GM23338 (cell line): ENCODE measurements around the gene GALNT1. TPM values are rescaled to one million over a fixed set of nuclear protein-coding genes. Genes with fewer than 3 reads are reported as not detected.

ENCODE experiments used
- ATAC-seq: fragments of 200-7000 bp; cut with Tn5 transposase; 3 replicates; pipeline ENCODE4 v1.9.1; 2020
- DNase-seq: peaks from one replicate; pipeline ENCODE4 v3.0.0-alpha.2; 2015; ENCODE audit warnings: low spot score
- H2AFZ ChIP-seq: fragments of 200-600 bp; sonication (generic); 2 replicates; pipeline ENCODE4 v1.8.0; 2016; ENCODE audit warnings: antibody characterized with exemption, mild to moderate bottlenecking, moderate library complexity
- H3F3A ChIP-seq: fragments of 200-600 bp; sonication (generic); replicated peaks from 2 replicates; pipeline ENCODE4 v1.8.0; 2017; ENCODE audit warnings: antibody characterized with exemption, mixed run types, low read depth
- H3K27ac ChIP-seq: fragments of 200-600 bp; sonication (generic); 2 replicates; pipeline ENCODE4 v1.6.1; 2016; ENCODE audit warnings: low read depth
- H3K27me3 ChIP-seq: fragments of 200-600 bp; sonication (generic); 2 replicates; pipeline ENCODE4 v1.8.0; 2016; ENCODE audit warnings: mild to moderate bottlenecking, mixed run types, moderate library complexity; ENCODE audit not compliant: insufficient read depth
- H3K36me3 ChIP-seq: fragments of 200-600 bp; sonication (generic); 2 replicates; pipeline ENCODE4 v1.8.0; 2016; ENCODE audit warnings: mild to moderate bottlenecking; ENCODE audit not compliant: insufficient read depth
- H3K4me1 ChIP-seq: fragments of 200-600 bp; sonication (generic); 2 replicates; pipeline ENCODE4 v1.8.0; 2016; ENCODE audit warnings: mild to moderate bottlenecking, moderate library complexity; ENCODE audit not compliant: insufficient read depth
- H3K4me2 ChIP-seq: fragments of 200-600 bp; sonication (generic); 2 replicates; pipeline ENCODE4 v1.7.1; 2017; ENCODE audit warnings: mixed run types
- H3K4me3 ChIP-seq: fragments of 200-600 bp; sonication (generic); 2 replicates; pipeline ENCODE4 v1.6.1; 2016; ENCODE audit warnings: mixed run types
- H3K79me2 ChIP-seq: fragments of 200-600 bp; sonication (generic); replicated peaks from 2 replicates; pipeline ENCODE4 v1.8.0; 2017; ENCODE audit warnings: mild to moderate bottlenecking; ENCODE audit not compliant: insufficient read depth
- H3K9me2 ChIP-seq: fragments of 200-600 bp; sonication (generic); 2 replicates; pipeline ENCODE4 v1.8.0; 2017; ENCODE audit not compliant: insufficient read depth
- H4K20me1 ChIP-seq: fragments of 200-600 bp; sonication (generic); replicated peaks from 2 replicates; pipeline ENCODE4 v1.8.0; 2017; ENCODE audit warnings: mild to moderate bottlenecking; ENCODE audit not compliant: insufficient read depth
- H3K27ac Mint-ChIP-seq: 2 replicates; pipeline ENCODE4 v1.8.0; 2020; ENCODE audit warnings: inconsistent platforms, mild to moderate bottlenecking, moderate library complexity, mixed read lengths
- H3K27me3 Mint-ChIP-seq: 3 replicates; pipeline ENCODE4 v1.8.0; 2022; ENCODE audit warnings: low read depth, mild to moderate bottlenecking, moderate library complexity, mixed read lengths, inconsistent platforms; ENCODE audit not compliant: insufficient read depth, poor library complexity
- H3K36me3 Mint-ChIP-seq: 3 replicates; pipeline ENCODE4 v1.8.0; 2021; ENCODE audit warnings: low read depth, mild to moderate bottlenecking, inconsistent platforms, moderate library complexity, mixed read lengths
- H3K4me1 Mint-ChIP-seq: 3 replicates; pipeline ENCODE4 v1.8.0; 2020; ENCODE audit warnings: mild to moderate bottlenecking, inconsistent platforms, mixed read lengths
- H3K4me3 Mint-ChIP-seq: 3 replicates; pipeline ENCODE4 v1.8.0; 2021; ENCODE audit warnings: moderate library complexity, mild to moderate bottlenecking, inconsistent platforms, mixed read lengths
- H3K9me3 Mint-ChIP-seq: 3 replicates; pipeline ENCODE4 v1.8.0; 2020; ENCODE audit warnings: moderate library complexity, mild to moderate bottlenecking, inconsistent platforms, mixed read lengths
- EZH2 ChIP-seq: fragments of 200-600 bp; sonication (generic); IDR thresholded peaks from one replicate; pipeline ENCODE4 v1.8.0; 2017; ENCODE audit warnings: antibody characterized with exemption, mild to moderate bottlenecking, low read depth; ENCODE audit not compliant: unreplicated experiment
- EZH2phosphoT487 ChIP-seq: fragments of 200-600 bp; sonication (generic); IDR thresholded peaks from one replicate; pipeline ENCODE4 v1.8.1; 2018; ENCODE audit warnings: antibody characterized with exemption; ENCODE audit not compliant: unreplicated experiment
- JUNB ChIP-seq: IDR thresholded peaks from one replicate; pipeline ENCODE4 v1.6.1; 2016; ENCODE audit warnings: antibody characterized with exemption; ENCODE audit not compliant: unreplicated experiment
- NANOG ChIP-seq: IDR thresholded peaks from 2 replicates; pipeline ENCODE4 v1.6.1; 2016; ENCODE audit warnings: antibody characterized with exemption, borderline replicate concordance
- POLR2AphosphoS5 ChIP-seq: IDR thresholded peaks from 2 replicates; pipeline ENCODE4 v1.6.1; 2016; ENCODE audit warnings: antibody characterized with exemption, low read depth
- REST ChIP-seq: IDR thresholded peaks from one replicate; pipeline ENCODE4 v1.6.1; 2018; ENCODE audit warnings: antibody characterized with exemption; ENCODE audit not compliant: unreplicated experiment
- STAT1 ChIP-seq: IDR thresholded peaks from one replicate; pipeline ENCODE4 v1.6.1; 2016; ENCODE audit warnings: antibody characterized with exemption; ENCODE audit not compliant: unreplicated experiment
- ZNF114 ChIP-seq: fragments of 250-450 bp; sonication (Bioruptor Pico); IDR thresholded peaks from 2 replicates; pipeline ENCODE4 v1.5.0; 2020; ENCODE audit warnings: mild to moderate bottlenecking, moderate library complexity
- ZNF331 ChIP-seq: fragments of 250-450 bp; sonication (Bioruptor Pico); IDR thresholded peaks from 2 replicates; pipeline ENCODE4 v1.5.0; 2020; ENCODE audit warnings: low read depth, mild to moderate bottlenecking, moderate library complexity
- polyA plus RNA-seq: library from polyadenylated mRNA; unstranded; fragments of >200 nt; fragmentation: Nextera tagmentation; extraction: Ambion mirVana; gene quantifications from 2 replicates; pipeline ENCODE4 v1.2.1, GENCODE V29; 2016
- total RNA-seq: library from RNA; depleted of rRNA; stranded (reverse); fragments of >200 nt; shearing (Covaris generic); gene quantifications from 2 replicates; pipeline ENCODE4 v1.2.3, GENCODE V29; 2014
- TF ChIP-seq, protein P1 (sequence below): IDR thresholded peaks from 2 replicates; pipeline ENCODE4 v1.6.1; 2016; ENCODE audit warnings: antibody characterized with exemption
- TF ChIP-seq, protein P2 (sequence below): fragments of 250-450 bp; sonication (Bioruptor Pico); IDR thresholded peaks from 2 replicates; pipeline ENCODE4 v1.5.0; 2020; ENCODE audit warnings: mild to moderate bottlenecking, moderate library complexity

Gene GALNT1
- total and polyA plus RNA-seq, 2 experiments from 2014 or later = 37.4 to 60.8 TPM

DNA sequence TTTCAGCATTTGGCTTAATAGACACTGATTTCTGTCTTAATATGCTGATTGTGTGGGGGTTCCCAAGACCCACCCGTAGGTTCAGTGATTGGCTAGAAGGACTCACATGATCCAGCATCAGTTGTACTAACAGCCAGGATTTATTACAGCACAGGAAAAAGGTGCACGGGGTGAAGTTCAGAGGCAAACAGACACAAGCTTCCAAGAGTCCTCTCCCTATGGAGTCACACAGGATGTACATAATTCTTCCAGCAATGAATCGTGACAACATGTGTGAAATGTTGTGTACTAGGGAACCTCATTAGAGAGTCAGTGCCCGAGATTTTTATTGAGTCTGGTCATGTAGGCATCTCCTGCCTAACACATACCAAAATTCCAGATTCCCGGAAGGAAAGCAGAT, 52.8 kb downstream of the GALNT1 start:
- H3K9me3 Mint-ChIP-seq = peaks cover 11% of the 10 kb centered on the region
- no peak overlapping the region for H3K27ac ChIP-seq

DNA sequence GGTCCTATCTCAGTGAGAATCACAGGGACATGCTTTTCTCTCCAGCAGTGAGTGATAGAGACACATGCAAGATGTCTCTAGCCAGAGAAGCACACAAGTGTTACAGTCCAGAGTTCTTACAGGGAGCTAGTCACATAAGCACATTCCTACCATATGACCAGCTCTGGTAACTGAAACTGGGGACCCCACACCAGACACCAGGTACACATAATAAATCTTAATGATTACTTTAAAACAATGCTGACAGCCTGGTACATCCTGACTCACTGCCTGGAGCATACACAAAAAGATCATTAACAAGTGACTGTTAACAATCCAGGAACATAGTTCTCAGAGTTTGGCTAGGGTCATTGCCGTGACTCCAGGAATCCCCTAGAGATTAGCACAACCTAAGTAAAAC, 53.6 kb downstream of the GALNT1 start:
- ATAC-seq = no peak
- H3K27me3 Mint-ChIP-seq = no peaks in the 10 kb centered on the region
- TF ChIP-seq NANOG = no peak
- TF ChIP-seq ZNF114 = no peak
- TF ChIP-seq, protein P1, sequence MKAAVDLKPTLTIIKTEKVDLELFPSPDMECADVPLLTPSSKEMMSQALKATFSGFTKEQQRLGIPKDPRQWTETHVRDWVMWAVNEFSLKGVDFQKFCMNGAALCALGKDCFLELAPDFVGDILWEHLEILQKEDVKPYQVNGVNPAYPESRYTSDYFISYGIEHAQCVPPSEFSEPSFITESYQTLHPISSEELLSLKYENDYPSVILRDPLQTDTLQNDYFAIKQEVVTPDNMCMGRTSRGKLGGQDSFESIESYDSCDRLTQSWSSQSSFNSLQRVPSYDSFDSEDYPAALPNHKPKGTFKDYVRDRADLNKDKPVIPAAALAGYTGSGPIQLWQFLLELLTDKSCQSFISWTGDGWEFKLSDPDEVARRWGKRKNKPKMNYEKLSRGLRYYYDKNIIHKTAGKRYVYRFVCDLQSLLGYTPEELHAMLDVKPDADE = no peak
- no peak for TF ChIP-seq STAT1
- no peak for TF ChIP-seq ZNF331 (CRISPR knock-in tag)
- no peak for TF ChIP-seq JUNB
- TF ChIP-seq, protein P2, sequence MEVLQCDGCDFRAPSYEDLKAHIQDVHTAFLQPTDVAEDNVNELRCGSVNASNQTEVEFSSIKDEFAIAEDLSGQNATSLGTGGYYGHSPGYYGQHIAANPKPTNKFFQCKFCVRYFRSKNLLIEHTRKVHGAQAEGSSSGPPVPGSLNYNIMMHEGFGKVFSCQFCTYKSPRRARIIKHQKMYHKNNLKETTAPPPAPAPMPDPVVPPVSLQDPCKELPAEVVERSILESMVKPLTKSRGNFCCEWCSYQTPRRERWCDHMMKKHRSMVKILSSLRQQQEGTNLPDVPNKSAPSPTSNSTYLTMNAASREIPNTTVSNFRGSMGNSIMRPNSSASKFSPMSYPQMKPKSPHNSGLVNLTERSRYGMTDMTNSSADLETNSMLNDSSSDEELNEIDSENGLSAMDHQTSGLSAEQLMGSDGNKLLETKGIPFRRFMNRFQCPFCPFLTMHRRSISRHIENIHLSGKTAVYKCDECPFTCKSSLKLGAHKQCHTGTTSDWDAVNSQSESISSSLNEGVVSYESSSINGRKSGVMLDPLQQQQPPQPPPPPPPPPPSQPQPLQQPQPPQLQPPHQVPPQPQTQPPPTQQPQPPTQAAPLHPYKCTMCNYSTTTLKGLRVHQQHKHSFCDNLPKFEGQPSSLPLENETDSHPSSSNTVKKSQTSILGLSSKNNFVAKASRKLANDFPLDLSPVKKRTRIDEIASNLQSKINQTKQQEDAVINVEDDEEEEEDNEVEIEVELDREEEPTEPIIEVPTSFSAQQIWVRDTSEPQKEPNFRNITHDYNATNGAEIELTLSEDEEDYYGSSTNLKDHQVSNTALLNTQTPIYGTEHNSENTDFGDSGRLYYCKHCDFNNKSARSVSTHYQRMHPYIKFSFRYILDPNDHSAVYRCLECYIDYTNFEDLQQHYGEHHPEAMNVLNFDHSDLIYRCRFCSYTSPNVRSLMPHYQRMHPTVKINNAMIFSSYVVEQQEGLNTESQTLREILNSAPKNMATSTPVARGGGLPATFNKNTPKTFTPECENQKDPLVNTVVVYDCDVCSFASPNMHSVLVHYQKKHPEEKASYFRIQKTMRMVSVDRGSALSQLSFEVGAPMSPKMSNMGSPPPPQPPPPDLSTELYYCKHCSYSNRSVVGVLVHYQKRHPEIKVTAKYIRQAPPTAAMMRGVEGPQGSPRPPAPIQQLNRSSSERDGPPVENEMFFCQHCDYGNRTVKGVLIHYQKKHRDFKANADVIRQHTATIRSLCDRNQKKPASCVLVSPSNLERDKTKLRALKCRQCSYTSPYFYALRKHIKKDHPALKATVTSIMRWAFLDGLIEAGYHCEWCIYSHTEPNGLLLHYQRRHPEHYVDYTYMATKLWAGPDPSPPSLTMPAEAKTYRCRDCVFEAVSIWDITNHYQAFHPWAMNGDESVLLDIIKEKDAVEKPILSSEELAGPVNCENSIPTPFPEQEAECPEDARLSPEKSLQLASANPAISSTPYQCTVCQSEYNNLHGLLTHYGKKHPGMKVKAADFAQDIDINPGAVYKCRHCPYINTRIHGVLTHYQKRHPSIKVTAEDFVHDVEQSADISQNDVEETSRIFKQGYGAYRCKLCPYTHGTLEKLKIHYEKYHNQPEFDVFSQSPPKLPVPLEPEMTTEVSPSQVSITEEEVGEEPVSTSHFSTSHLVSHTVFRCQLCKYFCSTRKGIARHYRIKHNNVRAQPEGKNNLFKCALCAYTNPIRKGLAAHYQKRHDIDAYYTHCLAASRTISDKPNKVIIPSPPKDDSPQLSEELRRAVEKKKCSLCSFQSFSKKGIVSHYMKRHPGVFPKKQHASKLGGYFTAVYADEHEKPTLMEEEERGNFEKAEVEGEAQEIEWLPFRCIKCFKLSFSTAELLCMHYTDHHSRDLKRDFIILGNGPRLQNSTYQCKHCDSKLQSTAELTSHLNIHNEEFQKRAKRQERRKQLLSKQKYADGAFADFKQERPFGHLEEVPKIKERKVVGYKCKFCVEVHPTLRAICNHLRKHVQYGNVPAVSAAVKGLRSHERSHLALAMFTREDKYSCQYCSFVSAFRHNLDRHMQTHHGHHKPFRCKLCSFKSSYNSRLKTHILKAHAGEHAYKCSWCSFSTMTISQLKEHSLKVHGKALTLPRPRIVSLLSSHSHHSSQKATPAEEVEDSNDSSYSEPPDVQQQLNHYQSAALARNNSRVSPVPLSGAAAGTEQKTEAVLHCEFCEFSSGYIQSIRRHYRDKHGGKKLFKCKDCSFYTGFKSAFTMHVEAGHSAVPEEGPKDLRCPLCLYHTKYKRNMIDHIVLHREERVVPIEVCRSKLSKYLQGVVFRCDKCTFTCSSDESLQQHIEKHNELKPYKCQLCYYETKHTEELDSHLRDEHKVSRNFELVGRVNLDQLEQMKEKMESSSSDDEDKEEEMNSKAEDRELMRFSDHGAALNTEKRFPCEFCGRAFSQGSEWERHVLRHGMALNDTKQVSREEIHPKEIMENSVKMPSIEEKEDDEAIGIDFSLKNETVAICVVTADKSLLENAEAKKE = no peak
- no peak for TF ChIP-seq REST

More for the DNA sequence above, 52.8 kb downstream of the GALNT1 start:
- no peaks in the 10 kb centered on the region for H3K27me3 Mint-ChIP-seq
- TF ChIP-seq ZNF331 (CRISPR knock-in tag) (no peak), EZH2 (no peak), EZH2phosphoT487 (no peak), POLR2AphosphoS5 (no peak)
- TF ChIP-seq, protein P1 = no peak
- no peaks in the 10 kb centered on the region for H3K27me3 ChIP-seq
- no peak overlapping the region for H3K4me3 Mint-ChIP-seq
- H3F3A ChIP-seq = no peaks in the 10 kb centered on the region
- no peak overlapping the region for H3K4me2 ChIP-seq
- no peaks in the 10 kb centered on the region for H4K20me1 ChIP-seq
- no peaks in the 10 kb centered on the region for H3K4me1 Mint-ChIP-seq
- no peaks in the 10 kb centered on the region for H3K4me1 ChIP-seq
- H3K9me2 ChIP-seq = 0 out of 2 replicates have a peak, but pooled peaks cover 4% of the 10 kb centered on the region
- H3K36me3 Mint-ChIP-seq = peaks cover 35% of the 10 kb centered on the region
- H3K4me3 ChIP-seq = no peak overlapping the region
- no peak for DNase-seq
- no peaks in the 10 kb centered on the region; the same call in 1 of the 2 replicates for H3K79me2 ChIP-seq
- ATAC-seq = no peak
- H2AFZ ChIP-seq = no peak overlapping the region
- H3K27ac Mint-ChIP-seq = no peak overlapping the region
- H3K36me3 ChIP-seq = no peaks in the 10 kb centered on the region; the same call in 1 of the 2 replicates

More for the DNA sequence above, 53.6 kb downstream of the GALNT1 start:
- Mint-ChIP-seq H3K4me3 (no peak overlapping the region), H3K4me1 (no peaks in the 10 kb centered on the region), H3K9me3 (peaks cover 4% of the 10 kb centered on the region; the same call in 2 of the 3 replicates), H3K36me3 (peaks cover 29% of the 10 kb centered on the region), H3K27ac (no peak overlapping the region)
- Histone ChIP-seq H3K9me2 (no peaks in the 10 kb centered on the region), H3K36me3 (no peaks in the 10 kb centered on the region; the same call in 1 of the 2 replicates), H3K27ac (no peak overlapping the region), H3K4me2 (no peak overlapping the region), H3K4me3 (no peak overlapping the region), H2AFZ (no peak overlapping the region), H3K79me2 (no peaks in the 10 kb centered on the region; the same call in 1 of the 2 replicates), H4K20me1 (no peaks in the 10 kb centered on the region), H3F3A (no peaks in the 10 kb centered on the region), H3K4me1 (no peaks in the 10 kb centered on the region), H3K27me3 (no peaks in the 10 kb centered on the region)
- no peak for DNase-seq
